Measurements from ENCODE around the gene ADM. TPM values are rescaled to one million over a fixed set of nuclear protein-coding genes. Genes with fewer than 3 reads are reported as not detected.

The ADM gene
- total and polyA plus RNA-seq, 2 experiments from 2014 or later = 74.1 to 90.3 TPM

DNA sequence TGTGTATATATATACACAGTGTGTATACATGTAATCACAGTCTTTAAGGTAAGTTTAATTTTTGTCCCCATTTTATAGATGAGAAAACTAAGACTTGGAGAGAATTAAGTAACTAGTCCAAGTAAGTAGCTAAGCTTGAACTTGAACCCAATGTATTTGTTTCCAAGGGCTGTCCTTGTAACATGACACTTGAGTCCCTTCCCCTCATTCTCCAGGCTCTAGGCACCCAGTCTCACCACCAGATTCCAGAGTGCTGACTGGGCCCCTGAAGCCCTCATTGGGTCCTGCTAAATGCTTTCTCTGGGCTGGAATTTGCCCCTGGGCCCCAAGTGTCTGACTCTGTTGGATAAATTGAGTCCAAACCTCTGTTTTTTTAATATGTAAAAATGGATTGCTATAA, 45.5 kb downstream of the ADM start:
- no peak for DNase-seq (ENCODE audit: low spot score)
- Histone ChIP-seq H2AFZ (no peak overlapping the region), H3K9me3 (ENCODE audit: low read depth) (no peaks in the 10 kb centered on the region), H3K4me2 (peak overlapping the region; percentile 54), H3K27ac (peak overlapping the region; percentile 71), H3K4me3 (no peak overlapping the region), H3K79me2 (no peaks in the 10 kb centered on the region), H3K4me1 (ENCODE audit: insufficient read depth) (peaks cover 21% of the 10 kb centered on the region), H3K36me3 (replicated peaks; ENCODE audit: insufficient read depth, low read depth) (no peaks in the 10 kb centered on the region), H4K20me1 (ENCODE audit: insufficient read depth, poor library complexity, severe bottlenecking) (no peaks in the 10 kb centered on the region), H3K9me2 (replicated peaks; ENCODE audit: insufficient read depth) (no peaks in the 10 kb centered on the region), H3K27me3 (no peaks in the 10 kb centered on the region)
- TF ChIP-seq, protein P1, sequence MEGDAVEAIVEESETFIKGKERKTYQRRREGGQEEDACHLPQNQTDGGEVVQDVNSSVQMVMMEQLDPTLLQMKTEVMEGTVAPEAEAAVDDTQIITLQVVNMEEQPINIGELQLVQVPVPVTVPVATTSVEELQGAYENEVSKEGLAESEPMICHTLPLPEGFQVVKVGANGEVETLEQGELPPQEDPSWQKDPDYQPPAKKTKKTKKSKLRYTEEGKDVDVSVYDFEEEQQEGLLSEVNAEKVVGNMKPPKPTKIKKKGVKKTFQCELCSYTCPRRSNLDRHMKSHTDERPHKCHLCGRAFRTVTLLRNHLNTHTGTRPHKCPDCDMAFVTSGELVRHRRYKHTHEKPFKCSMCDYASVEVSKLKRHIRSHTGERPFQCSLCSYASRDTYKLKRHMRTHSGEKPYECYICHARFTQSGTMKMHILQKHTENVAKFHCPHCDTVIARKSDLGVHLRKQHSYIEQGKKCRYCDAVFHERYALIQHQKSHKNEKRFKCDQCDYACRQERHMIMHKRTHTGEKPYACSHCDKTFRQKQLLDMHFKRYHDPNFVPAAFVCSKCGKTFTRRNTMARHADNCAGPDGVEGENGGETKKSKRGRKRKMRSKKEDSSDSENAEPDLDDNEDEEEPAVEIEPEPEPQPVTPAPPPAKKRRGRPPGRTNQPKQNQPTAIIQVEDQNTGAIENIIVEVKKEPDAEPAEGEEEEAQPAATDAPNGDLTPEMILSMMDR (IDR thresholded peaks at IDR 0.05; ENCODE audit: poor library complexity) = no peak
- TF ChIP-seq EZH2phosphoT487 (IDR thresholded peaks at IDR 0.05; ENCODE audit: low read depth, severe bottlenecking, unreplicated experiment) (no peak), EZH2 (IDR thresholded peaks at IDR 0.05; ENCODE audit: borderline replicate concordance) (no peak)

- Histone ChIP-seq H3K27me3 (no peaks in the 10 kb centered on the region), H4K20me1 (ENCODE audit: insufficient read depth, poor library complexity, severe bottlenecking) (no peaks in the 10 kb centered on the region), H3K79me2 (no peaks in the 10 kb centered on the region), H3K9me3 (ENCODE audit: low read depth) (no peaks in the 10 kb centered on the region), H3K4me1 (ENCODE audit: insufficient read depth) (peaks cover 21% of the 10 kb centered on the region), H3K4me3 (no peak overlapping the region), H2AFZ (no peak overlapping the region), H3K4me2 (peak overlapping the region; percentile 54), H3K27ac (peak overlapping the region; percentile 71), H3K36me3 (replicated peaks; ENCODE audit: insufficient read depth, low read depth) (no peaks in the 10 kb centered on the region), H3K9me2 (replicated peaks; ENCODE audit: insufficient read depth) (no peaks in the 10 kb centered on the region)
- DNase-seq (ENCODE audit: low spot score) = no peak
- WGBS (ENCODE audit: low lambda C conversion rate, missing lambda C conversion rate) = 3% methylated on average over 5 of the region's 5 CpGs
- TF ChIP-seq EZH2phosphoT487 (IDR thresholded peaks at IDR 0.05; ENCODE audit: low read depth, severe bottlenecking, unreplicated experiment) = no peak
- TF ChIP-seq, protein P1 (IDR thresholded peaks at IDR 0.05; ENCODE audit: poor library complexity) = no peak
- TF ChIP-seq EZH2 (IDR thresholded peaks at IDR 0.05; ENCODE audit: borderline replicate concordance) = no peak
Observed at GRCh38 chr11:10351435-10351764, 46.5 kb downstream of the ADM start.

DNA sequence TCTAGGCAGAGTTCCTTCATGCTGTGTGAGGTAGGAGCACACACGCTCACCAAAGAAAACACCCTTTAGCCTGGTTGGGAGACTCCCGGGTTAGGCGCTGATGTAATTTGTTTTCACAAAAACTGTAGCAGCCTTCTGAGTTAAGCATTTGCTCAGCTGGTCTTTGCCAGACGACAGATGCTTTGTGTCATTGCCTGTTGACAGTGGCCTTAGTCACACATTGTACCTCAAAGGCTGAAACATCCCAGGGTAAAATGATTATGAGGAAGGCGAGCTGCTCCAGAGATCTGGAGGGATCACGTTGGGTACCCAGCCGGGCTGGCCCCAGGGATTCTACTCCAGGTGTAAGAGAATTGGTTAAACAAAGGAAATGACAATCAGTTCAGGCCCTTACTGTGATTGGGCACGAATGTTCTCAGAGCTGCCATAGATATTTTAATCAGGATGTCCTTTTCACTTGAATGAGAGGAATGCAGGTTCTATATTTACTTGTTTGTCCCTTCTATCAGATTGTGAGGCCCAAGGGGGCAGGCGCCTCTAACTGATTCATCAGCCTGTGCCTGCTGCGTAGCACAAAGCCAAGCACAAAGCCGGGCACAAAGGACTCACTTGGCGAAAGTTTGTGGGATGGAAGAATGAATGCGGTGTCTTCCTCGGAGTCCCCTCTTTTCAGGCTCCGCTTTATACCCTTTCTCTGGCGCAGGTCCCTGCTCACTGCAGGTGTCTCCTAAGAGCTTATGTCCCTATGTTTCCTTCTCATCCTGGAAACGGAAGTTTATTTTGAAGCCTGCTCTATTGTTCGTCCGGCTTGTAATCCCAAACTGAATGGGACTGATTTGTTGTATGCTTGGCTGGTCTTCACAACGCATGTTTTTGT, 47.1 kb downstream of the ADM start:
- Histone ChIP-seq H4K20me1 (ENCODE audit: insufficient read depth, poor library complexity, severe bottlenecking) (no peaks in the 10 kb centered on the region), H3K4me1 (ENCODE audit: insufficient read depth) (peaks cover 21% of the 10 kb centered on the region), H3K9me2 (replicated peaks; ENCODE audit: insufficient read depth) (no peaks in the 10 kb centered on the region), H3K4me3 (no peak overlapping the region), H3K27me3 (no peaks in the 10 kb centered on the region), H2AFZ (no peak overlapping the region), H3K79me2 (no peaks in the 10 kb centered on the region), H3K9me3 (ENCODE audit: low read depth) (no peaks in the 10 kb centered on the region), H3K4me2 (peak overlapping the region; percentile 54), H3K36me3 (replicated peaks; ENCODE audit: insufficient read depth, low read depth) (no peaks in the 10 kb centered on the region), H3K27ac (peak overlapping the region; percentile 71)
- TF ChIP-seq, protein P1 (IDR thresholded peaks at IDR 0.05; ENCODE audit: poor library complexity) = no peak
- TF ChIP-seq EZH2phosphoT487 (IDR thresholded peaks at IDR 0.05; ENCODE audit: low read depth, severe bottlenecking, unreplicated experiment) (no peak), EZH2 (IDR thresholded peaks at IDR 0.05; ENCODE audit: borderline replicate concordance) (no peak)
- peak; percentile 79 for DNase-seq (ENCODE audit: low spot score)
- 33% methylated on average over 20 of the region's 20 CpGs for WGBS (ENCODE audit: low lambda C conversion rate, missing lambda C conversion rate)
